ENCODE measurements around the gene PRKG1. TPM values are rescaled to one million over a fixed set of nuclear protein-coding genes. Genes with fewer than 3 reads are reported as not detected.

Gene PRKG1
- total RNA-seq, 4 donors from 2014 or later, result 0.63 to 4.3 (median 2.1) TPM

DNA sequence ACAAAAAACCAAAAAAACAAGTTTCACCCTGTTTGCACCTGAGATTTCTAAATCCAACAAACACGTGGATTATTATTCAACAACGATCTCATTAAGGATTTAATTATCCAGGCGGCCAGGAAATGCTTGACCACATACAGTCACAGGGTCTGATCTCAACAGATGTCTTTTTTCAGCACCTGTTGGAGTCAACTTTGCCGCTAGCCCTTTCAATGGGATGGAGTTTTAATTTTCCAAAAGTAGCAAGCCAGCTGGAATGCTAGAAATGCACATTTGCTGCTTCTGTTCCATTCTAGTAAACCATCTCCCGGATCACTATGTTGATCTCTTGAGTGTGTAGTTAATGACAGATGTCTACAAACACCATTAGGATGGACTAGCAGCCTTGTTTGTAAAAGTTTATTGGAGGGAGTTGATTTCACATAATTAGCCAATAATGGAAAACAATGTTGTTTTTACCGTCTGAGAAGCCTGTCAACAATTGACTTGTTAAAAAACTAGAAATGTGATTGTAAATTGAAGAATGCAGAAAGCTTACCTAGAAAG, 1175.6 kb downstream of the PRKG1 start:
- DNase-seq (ENCODE audit: low spot score in 2 of 2), result no peak
- WGBS, 2 donors, result 79 to 84% methylated on average over 6 of the region's 6 CpGs
- TF ChIP-seq POLR2A (IDR thresholded peaks at IDR 0.05), result no peak
- TF ChIP-seq, protein P1, sequence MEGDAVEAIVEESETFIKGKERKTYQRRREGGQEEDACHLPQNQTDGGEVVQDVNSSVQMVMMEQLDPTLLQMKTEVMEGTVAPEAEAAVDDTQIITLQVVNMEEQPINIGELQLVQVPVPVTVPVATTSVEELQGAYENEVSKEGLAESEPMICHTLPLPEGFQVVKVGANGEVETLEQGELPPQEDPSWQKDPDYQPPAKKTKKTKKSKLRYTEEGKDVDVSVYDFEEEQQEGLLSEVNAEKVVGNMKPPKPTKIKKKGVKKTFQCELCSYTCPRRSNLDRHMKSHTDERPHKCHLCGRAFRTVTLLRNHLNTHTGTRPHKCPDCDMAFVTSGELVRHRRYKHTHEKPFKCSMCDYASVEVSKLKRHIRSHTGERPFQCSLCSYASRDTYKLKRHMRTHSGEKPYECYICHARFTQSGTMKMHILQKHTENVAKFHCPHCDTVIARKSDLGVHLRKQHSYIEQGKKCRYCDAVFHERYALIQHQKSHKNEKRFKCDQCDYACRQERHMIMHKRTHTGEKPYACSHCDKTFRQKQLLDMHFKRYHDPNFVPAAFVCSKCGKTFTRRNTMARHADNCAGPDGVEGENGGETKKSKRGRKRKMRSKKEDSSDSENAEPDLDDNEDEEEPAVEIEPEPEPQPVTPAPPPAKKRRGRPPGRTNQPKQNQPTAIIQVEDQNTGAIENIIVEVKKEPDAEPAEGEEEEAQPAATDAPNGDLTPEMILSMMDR (IDR thresholded peaks at IDR 0.05), result no peak
- H3K4me3 ChIP-seq (ENCODE audit: low read depth, poor library complexity, severe bottlenecking), result no peak overlapping the region
- intact Hi-C loops (cut with DNase I; ENCODE audit: low total_unique reads), result no loop called here

DNA sequence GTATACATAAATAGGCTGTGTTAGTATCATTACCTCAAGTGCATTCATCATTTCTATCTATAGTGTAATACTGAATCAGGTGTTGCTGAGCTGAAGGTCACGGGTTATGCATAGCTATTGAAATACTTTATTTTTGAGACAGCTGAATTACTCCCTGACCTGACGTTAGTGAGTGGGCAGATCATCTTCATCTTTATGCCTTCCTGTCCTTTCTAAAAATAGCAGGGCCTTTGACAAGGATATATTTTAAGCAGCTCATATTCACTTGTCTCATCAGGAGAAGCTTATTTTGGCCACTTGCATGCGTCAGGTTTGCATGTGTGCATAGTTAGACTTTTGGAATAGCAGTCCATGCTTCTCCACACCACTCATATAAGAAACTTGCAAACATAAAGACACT, 1176.2 kb downstream of the PRKG1 start:
- DNase-seq (ENCODE audit: low spot score in 2 of 2), result no peak
- intact Hi-C loops (cut with DNase I; ENCODE audit: low total_unique reads), result no loop called here
- TF ChIP-seq, protein P1 (IDR thresholded peaks at IDR 0.05), result no peak
- no peak for TF ChIP-seq POLR2A (IDR thresholded peaks at IDR 0.05)
- 77 to 78% methylated on average over 3 of the region's 3 CpGs for WGBS, 2 donors
- H3K4me3 ChIP-seq (ENCODE audit: low read depth, poor library complexity, severe bottlenecking), result no peak overlapping the region

GRCh38 chr10:52252307-52252706, 1178.0 kb downstream of the PRKG1 start:
- no peak overlapping the region for H3K4me3 ChIP-seq (ENCODE audit: low read depth, poor library complexity, severe bottlenecking)
- intact Hi-C loops (cut with DNase I; ENCODE audit: low total_unique reads), result no loop called here
- no peak for TF ChIP-seq POLR2A (IDR thresholded peaks at IDR 0.05)
- TF ChIP-seq, protein P1 (IDR thresholded peaks at IDR 0.05), result no peak
- WGBS, 2 donors, result 75 to 82% methylated on average over 3 of the region's 3 CpGs
- DNase-seq (ENCODE audit: low spot score in 2 of 2), result no peak

DNA sequence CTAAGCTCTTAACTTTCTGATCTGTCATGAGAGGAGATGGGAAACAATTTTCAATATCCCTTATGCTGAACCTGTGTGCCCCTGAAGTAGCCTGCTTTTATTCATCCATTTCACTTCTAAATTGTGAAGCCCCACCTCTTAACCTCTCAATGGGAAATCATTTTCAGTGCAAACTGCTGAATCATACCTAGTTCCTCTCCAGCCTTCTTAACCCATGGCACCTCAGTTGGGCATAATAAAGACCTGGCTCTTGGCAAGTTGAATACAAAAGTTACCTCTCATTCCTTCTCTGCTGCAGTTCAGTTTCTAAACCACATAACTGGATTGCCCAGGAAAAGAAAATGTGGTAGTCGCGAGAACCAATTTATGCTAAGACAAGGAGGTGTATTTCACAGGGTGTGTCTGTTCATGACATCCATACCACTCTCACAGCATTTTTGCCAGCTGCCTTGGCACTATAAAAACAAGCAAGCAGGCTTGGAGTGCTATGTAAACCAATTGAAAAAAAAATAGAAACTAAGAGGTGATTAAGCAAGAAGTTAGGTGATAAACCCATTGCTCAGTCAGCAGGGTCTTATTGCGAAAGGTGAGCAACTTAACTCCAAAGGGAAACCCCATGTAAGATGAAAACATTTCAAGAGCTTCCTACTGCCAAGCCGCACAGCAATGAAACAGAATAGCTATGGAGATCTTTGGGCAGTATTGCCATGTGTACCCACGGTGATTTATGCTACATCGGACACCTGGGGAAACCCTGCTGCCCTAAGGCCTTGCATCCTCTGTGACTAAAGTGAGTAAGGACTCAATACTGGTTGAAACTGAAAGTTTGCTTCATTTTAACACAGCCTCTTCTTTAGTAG, 1182.8 kb downstream of the PRKG1 start:
- intact Hi-C loops (cut with DNase I; ENCODE audit: low total_unique reads), result no loop called here
- no peak overlapping the region for H3K4me3 ChIP-seq (ENCODE audit: low read depth, poor library complexity, severe bottlenecking)
- TF ChIP-seq, protein P1 (IDR thresholded peaks at IDR 0.05), result no peak
- TF ChIP-seq POLR2A (IDR thresholded peaks at IDR 0.05), result no peak
- 70 to 75% methylated on average over 6 of the region's 6 CpGs for WGBS, 2 donors
- no peak for DNase-seq (ENCODE audit: low spot score in 2 of 2)

- WGBS, 2 donors, result 77 to 78% methylated on average over 1 of the region's 1 CpG
- intact Hi-C loops (cut with DNase I; ENCODE audit: low total_unique reads), result no loop called here
- no peak overlapping the region for H3K4me3 ChIP-seq (ENCODE audit: low read depth, poor library complexity, severe bottlenecking)
- no peak for TF ChIP-seq POLR2A (IDR thresholded peaks at IDR 0.05)
- TF ChIP-seq, protein P1 (IDR thresholded peaks at IDR 0.05), result no peak
- DNase-seq (ENCODE audit: low spot score in 2 of 2), result no peak
These were observed 1183.4 kb downstream of the PRKG1 start for GRCh38 chr10:52257692-52258075.
